CD14-positive monocyte (primary cell): Measurements from ENCODE around the gene STKLD1. TPM values are rescaled to one million over a fixed set of nuclear protein-coding genes. Genes with fewer than 3 reads are reported as not detected.
"Not testable (repeated sequence)": the region's sequence is repeated elsewhere in the genome, so short reads cannot be mapped to it uniquely, and the experiment has no call there.

Experiments
- DNase-seq, 3 donors: peaks; one replicate each; pipeline ENCODE4 v3.0.0-alpha.2; 2011 to 2022
- H2AFZ ChIP-seq: 2 replicates; pipeline ENCODE4 v1.6.0; 2012; ENCODE audit warnings: mild to moderate bottlenecking, low read depth, low read length, inconsistent platforms; ENCODE audit not compliant: insufficient read depth, poor library complexity, severe bottlenecking
- H3K27ac ChIP-seq, 2 donors: 1 replicate in 1 of 2; 2 replicates in 1 of 2; pipeline ENCODE4 v1.5.1; 2012 to 2013; ENCODE audit warnings: low read length in 2 of 2, control low read depth in 1 of 2, inconsistent platforms in 1 of 2, low read depth in 1 of 2, mild to moderate bottlenecking in 1 of 2
- H3K27me3 ChIP-seq, 2 donors: one replicate each; pipeline versions ENCODE4 v1.6.0 to v1.6.1; 2011 to 2013; ENCODE audit warnings: low read length in 2 of 2; ENCODE audit not compliant: control insufficient read depth in 2 of 2, insufficient read depth in 2 of 2
- H3K36me3 ChIP-seq, 2 donors: replicated peaks in 1 of 2; 1 replicate in 1 of 2; 2 replicates in 1 of 2; pipeline versions ENCODE4 v1.5.1 to v1.6.1; 2012 to 2013; ENCODE audit warnings: low read length in 2 of 2, control low read depth in 1 of 2, inconsistent platforms in 1 of 2, mild to moderate bottlenecking in 1 of 2; ENCODE audit not compliant: insufficient read depth in 2 of 2, control insufficient read depth in 1 of 2
- H3K4me1 ChIP-seq, 2 donors: 1 replicate in 1 of 2; 2 replicates in 1 of 2; pipeline versions ENCODE4 v1.5.1 to v1.6.1; 2012 to 2013; ENCODE audit warnings: low read length in 2 of 2, control low read depth in 1 of 2, inconsistent platforms in 1 of 2, mild to moderate bottlenecking in 1 of 2, moderate library complexity in 1 of 2; ENCODE audit not compliant: insufficient read depth in 2 of 2, control insufficient read depth in 1 of 2
- H3K4me2 ChIP-seq: replicated peaks from 2 replicates; pipeline ENCODE3; 2012; ENCODE audit warnings: low read length, moderate library complexity, mild to moderate bottlenecking; ENCODE audit not compliant: poor library complexity, severe bottlenecking; ENCODE audit errors: extremely low read depth
- H3K4me3 ChIP-seq, 3 experiments: fragments of 200-600 bp in 1 of 3; sonication (generic) in 1 of 3; replicated peaks in 1 of 3; 1 replicate in 2 of 3; 2 replicates in 1 of 3; pipeline ENCODE4 v1.5.1; 2011 to 2013; ENCODE audit warnings: low read length in 3 of 3, mild to moderate bottlenecking in 3 of 3, control low read depth in 2 of 3, low read depth in 2 of 3, inconsistent platforms in 1 of 3, moderate library complexity in 1 of 3
- H3K79me2 ChIP-seq: 2 replicates; pipeline ENCODE4 v1.6.0; 2012; ENCODE audit warnings: mild to moderate bottlenecking, control low read depth, inconsistent platforms, low read length, moderate library complexity; ENCODE audit not compliant: insufficient read depth
- H3K9ac ChIP-seq: 2 replicates; pipeline ENCODE4 v1.6.0; 2017; ENCODE audit warnings: low read length, mild to moderate bottlenecking; ENCODE audit not compliant: insufficient read depth, poor library complexity, severe bottlenecking
- H3K9me3 ChIP-seq, 2 donors: replicated peaks in 1 of 2; 1 replicate in 1 of 2; 2 replicates in 1 of 2; pipeline versions ENCODE4 v1.5.1 to v1.6.1; 2012 to 2013; ENCODE audit warnings: low read length in 2 of 2, control low read depth in 1 of 2; ENCODE audit not compliant: control insufficient read depth in 1 of 2, insufficient read depth in 1 of 2
- H4K20me1 ChIP-seq: 2 replicates; pipeline ENCODE4 v1.6.0; 2012; ENCODE audit warnings: mild to moderate bottlenecking, low read length, control low read depth, moderate library complexity; ENCODE audit not compliant: insufficient read depth
- H3K27ac Mint-ChIP-seq, 7 donors: one replicate each; pipeline ENCODE4 v1.8.0; 2020; ENCODE audit warnings: mild to moderate bottlenecking in 7 of 7, mixed read lengths in 7 of 7, moderate library complexity in 6 of 7, inconsistent platforms in 2 of 7
- H3K27me3 Mint-ChIP-seq, 3 donors: one replicate each; pipeline ENCODE4 v1.8.0; 2021 to 2022; ENCODE audit warnings: low read depth in 3 of 3, mild to moderate bottlenecking in 3 of 3, mixed read lengths in 3 of 3, moderate library complexity in 3 of 3, inconsistent platforms in 1 of 3
- H3K36me3 Mint-ChIP-seq, 2 donors: one replicate each; pipeline ENCODE4 v1.8.0; 2020; ENCODE audit warnings: mixed read lengths in 2 of 2, inconsistent platforms in 1 of 2, mild to moderate bottlenecking in 1 of 2
- H3K4me1 Mint-ChIP-seq: one replicate; pipeline ENCODE4 v1.8.0; 2020; ENCODE audit warnings: mild to moderate bottlenecking, mixed read lengths
- H3K4me3 Mint-ChIP-seq, 2 donors: one replicate each; pipeline ENCODE4 v1.8.0; 2020; ENCODE audit warnings: mild to moderate bottlenecking in 2 of 2, mixed read lengths in 2 of 2, moderate library complexity in 1 of 2
- H3K9me3 Mint-ChIP-seq, 7 donors: one replicate each; pipeline ENCODE4 v1.8.0; 2020 to 2022; ENCODE audit warnings: mixed read lengths in 7 of 7, mild to moderate bottlenecking in 6 of 7, moderate library complexity in 6 of 7, inconsistent platforms in 2 of 7
- WGBS: methylation state at CpG from one replicate; pipeline ENCODE4 v1.1.5; 2013; ENCODE audit warnings: missing lambda C conversion rate; ENCODE audit not compliant: insufficient coverage; 5-methylcytosine and 5-hydroxymethylcytosine counted together
- intact Hi-C, 2 donors: fragments of 100-400 bp; cut with micrococcal nuclease; formaldehyde crosslinking; loops; one replicate each; pipeline versions ENCODE4 v1.15.0 to v1.15.1; 2023
- polyA plus RNA-seq, 3 donors: library from polyadenylated mRNA; depleted of rRNA in 1 of 3; unstranded in 2 of 3; stranded (reverse) in 1 of 3; fragments of 300-500 nt in 2 of 3; fragments of >200 nt in 1 of 3; fragmentation: Illumina TruSeq in 2 of 3; gene quantifications; 1 replicate in 2 of 3; 2 replicates in 1 of 3; pipeline ENCODE4 v1.2.3, GENCODE V29; 2012 to 2021
- TF ChIP-seq, protein P1 (sequence below): fragments of 200-600 bp; IDR thresholded peaks from one replicate; pipeline ENCODE4 v1.8.0; 2022; ENCODE audit warnings: antibody characterized with exemption, mild to moderate bottlenecking

STKLD1 gene
- polyA plus RNA-seq, 3 donors, result 0.27 TPM; not detected in 2

DNA sequence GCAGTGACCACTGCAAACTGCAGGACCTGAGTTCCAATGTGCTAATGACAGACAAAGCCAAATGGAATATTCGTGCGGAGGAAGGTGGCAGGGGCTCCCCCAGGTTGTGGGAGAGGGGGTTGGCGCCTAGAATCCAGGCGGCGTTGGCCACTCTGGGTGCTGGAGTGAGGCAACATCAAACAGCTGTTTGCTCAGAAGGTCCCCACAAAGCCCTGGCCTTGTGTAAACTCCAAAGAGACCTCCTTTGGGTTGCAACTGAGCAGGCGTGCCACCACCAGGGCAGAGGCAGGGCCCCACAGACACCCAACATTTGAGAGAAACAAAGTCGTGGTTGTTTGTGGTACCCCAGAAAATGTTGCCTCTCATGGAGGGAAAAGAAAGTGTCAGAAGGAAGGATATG, 14.5 kb downstream of the STKLD1 start:
- Histone ChIP-seq H4K20me1 (no peaks in the 10 kb centered on the region), H3K4me2 (no peak overlapping the region), H3K4me1 (no peaks in the 10 kb centered on the region), H3K9ac (no peak overlapping the region), H2AFZ (no peak overlapping the region), H3K79me2 (no peaks in the 10 kb centered on the region), H3K27me3 (no peaks in the 10 kb centered on the region), H3K4me3 (no peak overlapping the region), H3K27ac (no peak overlapping the region), H3K36me3 (no peaks in the 10 kb centered on the region), H3K9me3 (no peaks in the 10 kb centered on the region)
- no peak overlapping the region for H3K4me3 Mint-ChIP-seq
- H3K4me1 Mint-ChIP-seq, result no peaks in the 10 kb centered on the region
- H3K27ac Mint-ChIP-seq, result peak overlapping the region in 1 of 7 donors; percentile 53
- intact Hi-C loops, result no loop called here
- 88% methylated on average over 5 of the region's 7 CpGs for WGBS
- peaks cover 0 to 3% (median 0%) of the 10 kb centered on the region in 7 donors for H3K9me3 Mint-ChIP-seq
- peaks cover 4 to 19% (median 7%) of the 10 kb centered on the region in 3 donors for H3K27me3 Mint-ChIP-seq
- DNase-seq, result no peak
- TF ChIP-seq, protein P1, sequence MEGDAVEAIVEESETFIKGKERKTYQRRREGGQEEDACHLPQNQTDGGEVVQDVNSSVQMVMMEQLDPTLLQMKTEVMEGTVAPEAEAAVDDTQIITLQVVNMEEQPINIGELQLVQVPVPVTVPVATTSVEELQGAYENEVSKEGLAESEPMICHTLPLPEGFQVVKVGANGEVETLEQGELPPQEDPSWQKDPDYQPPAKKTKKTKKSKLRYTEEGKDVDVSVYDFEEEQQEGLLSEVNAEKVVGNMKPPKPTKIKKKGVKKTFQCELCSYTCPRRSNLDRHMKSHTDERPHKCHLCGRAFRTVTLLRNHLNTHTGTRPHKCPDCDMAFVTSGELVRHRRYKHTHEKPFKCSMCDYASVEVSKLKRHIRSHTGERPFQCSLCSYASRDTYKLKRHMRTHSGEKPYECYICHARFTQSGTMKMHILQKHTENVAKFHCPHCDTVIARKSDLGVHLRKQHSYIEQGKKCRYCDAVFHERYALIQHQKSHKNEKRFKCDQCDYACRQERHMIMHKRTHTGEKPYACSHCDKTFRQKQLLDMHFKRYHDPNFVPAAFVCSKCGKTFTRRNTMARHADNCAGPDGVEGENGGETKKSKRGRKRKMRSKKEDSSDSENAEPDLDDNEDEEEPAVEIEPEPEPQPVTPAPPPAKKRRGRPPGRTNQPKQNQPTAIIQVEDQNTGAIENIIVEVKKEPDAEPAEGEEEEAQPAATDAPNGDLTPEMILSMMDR, result no peak
- no peaks in the 10 kb centered on the region for H3K36me3 Mint-ChIP-seq

GRCh38 chr9:133391449-133391848, 15.3 kb downstream of the STKLD1 start:
- H3K36me3 ChIP-seq, H3K9me3 Mint-ChIP-seq, H3K27me3 ChIP-seq, H3K4me1 Mint-ChIP-seq, H3K79me2 ChIP-seq, H2AFZ ChIP-seq, H3K9me3 ChIP-seq, H3K9ac ChIP-seq, DNase-seq, intact Hi-C loops, H3K4me1 ChIP-seq, H3K4me2 ChIP-seq, H3K4me3 ChIP-seq, H3K36me3 Mint-ChIP-seq, H4K20me1 ChIP-seq, H3K27ac Mint-ChIP-seq, H3K4me3 Mint-ChIP-seq, H3K27ac ChIP-seq: not testable (repeated sequence)
- H3K27me3 Mint-ChIP-seq, result peaks cover 4 to 19% (median 9%) of the 10 kb centered on the region in 3 donors
- WGBS, result no CpG with 5 or more reads among the region's 4 CpGs

GRCh38 chr9:133392308-133392707, 16.1 kb downstream of the STKLD1 start:
- H3K79me2 ChIP-seq, H3K4me2 ChIP-seq, H3K4me1 ChIP-seq, H2AFZ ChIP-seq, H3K36me3 Mint-ChIP-seq, H3K27ac Mint-ChIP-seq, intact Hi-C loops, H3K4me1 Mint-ChIP-seq, H3K4me3 Mint-ChIP-seq, DNase-seq, H3K9me3 ChIP-seq, H4K20me1 ChIP-seq, H3K9me3 Mint-ChIP-seq, H3K9ac ChIP-seq, H3K27ac ChIP-seq, H3K27me3 ChIP-seq, H3K4me3 ChIP-seq, H3K36me3 ChIP-seq: not testable (repeated sequence)
- 90% methylated on average over 3 of the region's 3 CpGs for WGBS
- H3K27me3 Mint-ChIP-seq, result peaks cover 4 to 16% (median 7%) of the 10 kb centered on the region in 3 donors
